Activated naive CD8-positive, alpha-beta T cell treated with anti-CD3 and anti-CD28 coated beads, Interleukin-2, amount 50 U/mL, for 24 hours (primary cell): Measurements from ENCODE around the gene MROH9.

ENCODE experiments used
- ATAC-seq: fragments of 150-1000 bp; cut with Tn5 transposase; one replicate; pipeline ENCODE4 v1.10.0; 2021
- DNase-seq: peaks from one replicate; pipeline ENCODE4 v3.0.0; 2021
- H3K27ac Mint-ChIP-seq: one replicate; pipeline ENCODE4 v1.8.0; 2021; ENCODE audit warnings: mild to moderate bottlenecking, mixed read lengths
- H3K27me3 Mint-ChIP-seq: one replicate; pipeline ENCODE4 v1.8.0; 2021; ENCODE audit warnings: mixed read lengths
- H3K36me3 Mint-ChIP-seq: one replicate; pipeline ENCODE4 v1.8.0; 2021; ENCODE audit warnings: low read depth, mixed read lengths
- H3K4me1 Mint-ChIP-seq: one replicate; pipeline ENCODE4 v1.8.0; 2021; ENCODE audit warnings: mixed read lengths
- H3K4me3 Mint-ChIP-seq: one replicate; pipeline ENCODE4 v1.8.0; 2021; ENCODE audit warnings: mild to moderate bottlenecking, moderate library complexity, mixed read lengths
- H3K9me3 Mint-ChIP-seq: one replicate; pipeline ENCODE4 v1.8.0; 2021; ENCODE audit warnings: mixed read lengths

Gene MROH9

DNA sequence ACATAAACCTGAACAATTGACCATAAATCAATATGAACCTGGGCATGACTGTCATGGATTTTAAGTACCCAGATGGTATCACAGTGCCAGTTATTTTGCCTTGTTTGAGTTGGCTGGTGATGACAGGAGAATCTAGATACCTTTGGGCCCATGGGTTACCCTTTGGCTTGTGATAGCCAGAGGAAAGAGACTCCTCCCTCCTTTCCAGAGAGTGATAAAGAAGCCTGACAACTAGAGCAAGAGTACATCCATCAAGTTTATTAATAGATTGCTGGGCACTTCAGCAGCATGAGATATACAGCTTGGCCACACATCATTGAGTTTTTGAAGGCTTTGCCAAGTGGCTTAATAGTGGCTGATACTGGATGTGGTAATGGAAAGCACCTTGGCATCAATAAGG, 148.8 kb downstream of the MROH9 start:
- ATAC-seq = no peak
- no peak overlapping the region for H3K27ac Mint-ChIP-seq
- no peaks in the 10 kb centered on the region for H3K36me3 Mint-ChIP-seq
- no peak overlapping the region for H3K4me3 Mint-ChIP-seq
- no peaks in the 10 kb centered on the region for H3K4me1 Mint-ChIP-seq
- peaks cover 1% of the 10 kb centered on the region for H3K27me3 Mint-ChIP-seq
- DNase-seq = no peak
- H3K9me3 Mint-ChIP-seq = no peaks in the 10 kb centered on the region

DNA sequence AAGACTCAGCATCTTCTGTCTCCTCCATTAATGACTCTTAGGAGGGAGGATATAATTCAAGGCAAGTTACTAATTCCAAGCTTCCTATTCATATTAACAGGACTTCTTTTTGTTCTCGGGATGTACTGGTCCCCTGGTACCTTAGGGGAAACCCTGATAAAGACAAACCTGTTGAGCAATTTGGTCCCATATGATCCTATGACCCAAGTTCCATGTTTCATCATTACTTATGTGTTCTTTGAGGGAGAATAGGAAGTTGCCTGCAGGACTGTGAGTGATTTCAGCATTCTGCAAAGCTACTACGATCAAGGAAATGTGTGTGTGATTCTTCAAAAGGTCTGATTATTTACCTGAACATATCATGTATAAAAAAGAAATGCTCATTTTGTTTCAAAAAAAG, 149.5 kb downstream of the MROH9 start:
- H3K27ac Mint-ChIP-seq = no peak overlapping the region
- H3K4me1 Mint-ChIP-seq = no peaks in the 10 kb centered on the region
- no peaks in the 10 kb centered on the region for H3K9me3 Mint-ChIP-seq
- no peak for ATAC-seq
- no peak overlapping the region for H3K4me3 Mint-ChIP-seq
- H3K27me3 Mint-ChIP-seq = peaks cover 1% of the 10 kb centered on the region
- no peak for DNase-seq
- no peaks in the 10 kb centered on the region for H3K36me3 Mint-ChIP-seq

DNA sequence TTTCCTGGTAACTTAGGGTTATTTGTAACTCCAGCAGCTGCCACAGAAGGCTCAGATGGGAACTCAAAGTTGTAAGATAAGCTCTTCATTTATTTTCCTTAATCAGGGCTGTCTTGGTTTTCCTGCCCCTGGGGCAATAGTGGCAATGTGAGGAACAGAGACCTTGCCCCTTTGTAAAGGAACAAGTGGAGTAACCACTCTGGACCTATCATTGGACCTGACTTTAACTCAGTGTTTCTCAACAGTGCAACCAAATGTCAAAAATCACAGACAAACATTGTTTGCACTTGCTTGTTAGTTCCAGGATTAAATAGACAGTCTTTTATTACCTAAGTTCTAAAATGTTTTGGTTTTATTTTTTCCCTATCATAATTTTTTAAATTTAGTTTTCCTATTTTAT, 152.6 kb downstream of the MROH9 start:
- Mint-ChIP-seq H3K9me3 (no peaks in the 10 kb centered on the region), H3K27me3 (peaks cover 1% of the 10 kb centered on the region), H3K4me3 (no peak overlapping the region), H3K4me1 (no peaks in the 10 kb centered on the region), H3K27ac (no peak overlapping the region), H3K36me3 (no peaks in the 10 kb centered on the region)
- ATAC-seq (no peak), DNase-seq (no peak)

DNA sequence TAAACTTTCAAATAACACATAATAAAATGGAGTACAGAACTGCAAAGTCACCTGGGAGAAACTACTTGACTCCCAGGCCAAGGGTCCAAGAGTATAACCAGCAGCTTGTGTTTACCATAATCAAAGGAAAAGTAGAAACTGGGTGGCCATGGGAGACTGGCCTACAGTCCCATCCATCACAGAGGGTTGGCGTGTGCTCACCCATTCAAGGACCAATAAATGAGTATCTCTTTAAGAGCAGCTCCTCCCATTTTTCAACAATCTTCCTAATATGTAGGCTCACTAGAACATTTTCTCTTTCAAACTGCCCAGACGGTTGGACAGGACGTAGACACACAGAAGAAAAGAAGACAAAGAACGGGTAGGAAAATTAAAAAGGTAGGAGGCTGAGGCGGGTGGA, 155.3 kb downstream of the MROH9 start, which contains the start of gene FMO3:
FMO3 (plus strand) TSS at position 302 of the 400 bp plus-strand sequence. CDS start 1,754 bp downstream, outside the sequence.
- H3K27ac Mint-ChIP-seq = no peak within 1 kb of the TSS
- no peaks in the 10 kb centered on the region for H3K4me1 Mint-ChIP-seq
- ATAC-seq (no peak), DNase-seq (no peak)
- no peaks in the 10 kb centered on the region for H3K9me3 Mint-ChIP-seq
- H3K36me3 Mint-ChIP-seq = no peaks in the 10 kb centered on the region
- no peak within 1 kb of the TSS for H3K4me3 Mint-ChIP-seq
- H3K27me3 Mint-ChIP-seq = peaks cover 1% of the 10 kb centered on the region

- no peaks in the 10 kb centered on the region for H3K36me3 Mint-ChIP-seq
- H3K9me3 Mint-ChIP-seq = no peaks in the 10 kb centered on the region
- H3K27me3 Mint-ChIP-seq = peaks cover 5% of the 10 kb centered on the region
- ATAC-seq = no peak
- H3K4me3 Mint-ChIP-seq = no peak overlapping the region
- H3K27ac Mint-ChIP-seq = no peak overlapping the region
- DNase-seq = no peak
- H3K4me1 Mint-ChIP-seq = no peaks in the 10 kb centered on the region
Observed at GRCh38 chr1:171103862-171104261, 168.5 kb downstream of the MROH9 start.

- peaks cover 3% of the 10 kb centered on the region for H3K27me3 Mint-ChIP-seq
- no peaks in the 10 kb centered on the region for H3K9me3 Mint-ChIP-seq
- no peak overlapping the region for H3K4me3 Mint-ChIP-seq
- no peaks in the 10 kb centered on the region for H3K4me1 Mint-ChIP-seq
- H3K27ac Mint-ChIP-seq = no peak overlapping the region
- DNase-seq = no peak
- no peak for ATAC-seq
- H3K36me3 Mint-ChIP-seq = no peaks in the 10 kb centered on the region
Observed at GRCh38 chr1:171107262-171107940, 172.1 kb downstream of the MROH9 start.

DNA sequence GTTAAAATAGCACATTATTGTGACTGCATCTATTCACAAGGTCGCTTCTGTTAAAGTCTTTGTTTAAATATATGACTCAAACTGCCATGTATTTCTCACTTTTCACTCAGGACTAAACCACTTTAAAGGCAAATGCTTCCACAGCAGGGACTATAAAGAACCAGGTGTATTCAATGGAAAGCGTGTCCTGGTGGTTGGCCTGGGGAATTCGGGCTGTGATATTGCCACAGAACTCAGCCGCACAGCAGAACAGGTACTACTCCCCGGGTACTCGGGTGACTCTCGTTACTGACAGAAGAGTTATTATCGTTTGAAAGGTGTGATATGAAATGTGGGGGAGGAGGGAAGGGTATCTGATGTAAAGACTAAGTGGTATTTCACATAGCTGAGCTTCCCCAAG, 172.6 kb downstream of the MROH9 start:
- peaks cover 6% of the 10 kb centered on the region for H3K27me3 Mint-ChIP-seq
- no peak for DNase-seq
- H3K9me3 Mint-ChIP-seq = no peaks in the 10 kb centered on the region
- no peak for ATAC-seq
- no peak overlapping the region for H3K4me3 Mint-ChIP-seq
- H3K27ac Mint-ChIP-seq = no peak overlapping the region
- H3K4me1 Mint-ChIP-seq = no peaks in the 10 kb centered on the region
- H3K36me3 Mint-ChIP-seq = no peaks in the 10 kb centered on the region

DNA sequence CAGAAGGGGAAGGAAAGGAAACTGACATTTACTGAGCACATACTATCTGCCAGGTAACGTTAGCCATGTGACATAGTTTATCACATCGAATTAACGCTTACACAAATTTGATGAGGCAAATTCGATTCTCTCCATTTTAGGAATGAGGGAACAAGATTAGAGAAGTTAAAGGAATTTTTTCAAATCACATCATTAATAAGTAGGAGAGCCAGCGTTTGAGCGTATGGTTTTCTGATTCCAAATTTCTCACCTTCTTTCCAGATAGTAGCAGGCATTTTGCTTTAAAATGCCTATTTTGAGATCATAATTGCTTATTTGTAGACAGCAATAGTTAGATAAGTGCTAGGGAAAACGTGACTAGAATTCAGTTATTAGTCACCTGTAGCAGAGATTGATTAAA, 174.6 kb downstream of the MROH9 start:
- H3K36me3 Mint-ChIP-seq = no peaks in the 10 kb centered on the region
- H3K27me3 Mint-ChIP-seq = peaks cover 7% of the 10 kb centered on the region
- H3K27ac Mint-ChIP-seq = no peak overlapping the region
- H3K4me3 Mint-ChIP-seq = no peak overlapping the region
- DNase-seq (no peak), ATAC-seq (no peak)
- H3K4me1 Mint-ChIP-seq = no peaks in the 10 kb centered on the region
- H3K9me3 Mint-ChIP-seq = no peaks in the 10 kb centered on the region

DNA sequence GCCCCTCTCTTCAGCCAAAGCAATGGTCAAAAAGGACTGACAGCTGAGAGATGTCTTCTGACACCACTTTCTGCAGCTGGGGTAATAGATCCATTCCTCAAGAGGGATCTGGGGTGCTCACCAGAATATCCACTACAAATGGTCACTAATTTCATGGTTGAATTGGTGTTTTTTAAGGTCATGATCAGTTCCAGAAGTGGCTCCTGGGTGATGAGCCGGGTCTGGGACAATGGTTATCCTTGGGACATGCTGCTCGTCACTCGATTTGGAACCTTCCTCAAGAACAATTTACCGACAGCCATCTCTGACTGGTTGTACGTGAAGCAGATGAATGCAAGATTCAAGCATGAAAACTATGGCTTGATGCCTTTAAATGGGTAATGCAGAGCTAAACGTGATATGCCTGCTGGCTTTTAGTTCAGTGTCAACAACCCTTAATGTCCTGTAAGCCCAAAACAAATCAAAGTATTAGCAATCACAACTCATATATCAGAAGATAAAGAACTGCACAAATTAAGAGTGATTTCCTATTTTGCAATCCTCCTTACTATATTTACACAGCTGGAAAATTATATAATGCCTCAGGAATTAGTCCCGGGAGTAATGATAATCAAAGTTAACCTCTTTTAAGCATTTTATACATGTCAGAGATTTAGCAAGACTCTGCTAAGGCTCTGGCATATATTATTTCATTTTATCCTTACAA, 175.4 kb downstream of the MROH9 start:
- Mint-ChIP-seq H3K36me3 (no peaks in the 10 kb centered on the region), H3K27ac (no peak overlapping the region), H3K9me3 (no peaks in the 10 kb centered on the region), H3K4me3 (no peak overlapping the region), H3K27me3 (peaks cover 7% of the 10 kb centered on the region), H3K4me1 (no peaks in the 10 kb centered on the region)
- no peak for ATAC-seq
- no peak for DNase-seq

- Mint-ChIP-seq H3K4me3 (no peak overlapping the region), H3K27ac (no peak overlapping the region), H3K4me1 (no peaks in the 10 kb centered on the region), H3K9me3 (no peaks in the 10 kb centered on the region), H3K27me3 (peaks cover 8% of the 10 kb centered on the region), H3K36me3 (no peaks in the 10 kb centered on the region)
- ATAC-seq (no peak), DNase-seq (no peak)
Observed at GRCh38 chr1:171112119-171112518, 176.8 kb downstream of the MROH9 start.

DNA sequence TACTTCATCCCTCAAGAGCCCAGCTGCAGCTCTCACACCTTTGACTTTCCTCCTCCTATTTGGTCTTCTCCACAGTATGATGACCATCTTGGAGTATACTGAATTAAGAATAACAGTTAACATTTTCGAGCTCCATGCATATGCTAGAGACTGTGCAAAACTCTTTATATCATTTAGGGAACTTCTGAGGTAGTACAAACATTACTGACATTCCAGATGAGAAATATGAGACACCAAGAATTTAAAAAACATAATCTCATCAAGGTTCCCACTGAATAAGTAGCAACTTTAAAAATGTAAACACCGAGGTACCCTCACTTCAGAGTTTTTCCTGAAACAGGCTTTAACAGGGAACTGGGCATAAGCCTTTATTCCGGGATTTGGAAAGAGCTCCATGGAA, 178.0 kb downstream of the MROH9 start:
- Mint-ChIP-seq H3K4me3 (no peak overlapping the region), H3K36me3 (no peaks in the 10 kb centered on the region), H3K27me3 (peaks cover 8% of the 10 kb centered on the region), H3K27ac (no peak overlapping the region), H3K4me1 (no peaks in the 10 kb centered on the region), H3K9me3 (no peaks in the 10 kb centered on the region)
- no peak for DNase-seq
- ATAC-seq = no peak
